C4-2B (cell line): Measurements from ENCODE around the gene B4GALT1.
A peak's percentile ranks its signal among the peaks of the same experiment; 100 is the strongest.

Experiments used
- H3K27ac ChIP-seq: fragments of 450-650 bp; 2 replicates; pipeline ENCODE4 v1.5.1; 2017
- CTCF ChIP-seq: fragments of 450-650 bp; conservative IDR thresholded peaks from 2 replicates; pipeline ENCODE4 v1.5.1; 2017; ENCODE audit warnings: mild to moderate bottlenecking
- ZFX ChIP-seq: fragments of 450-650 bp; IDR thresholded peaks from 2 replicates; pipeline ENCODE4 v1.6.1; 2017

The B4GALT1 gene

DNA sequence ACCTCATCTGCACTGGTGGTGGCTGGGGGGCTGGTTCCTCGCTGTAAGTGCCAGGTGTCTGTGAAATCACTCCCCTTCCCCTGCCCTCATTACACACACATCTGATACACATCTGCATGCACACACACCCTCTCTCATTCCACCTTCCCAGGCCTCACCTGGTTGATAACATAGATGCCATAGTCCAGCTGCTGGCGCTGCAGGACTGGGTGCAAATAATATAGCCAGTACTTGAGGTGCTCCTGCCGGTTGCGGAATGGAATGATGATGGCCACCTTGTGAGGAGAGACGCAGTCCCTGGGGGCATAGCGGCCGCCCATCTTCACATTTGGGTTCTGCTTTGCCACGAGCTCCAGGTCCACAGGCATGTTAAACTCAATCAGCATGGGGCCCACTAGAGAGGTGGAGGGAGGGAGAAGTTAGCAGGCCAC lies 32.1 kb downstream of the B4GALT1 start:
- no peak overlapping the region for H3K27ac ChIP-seq
- TF ChIP-seq ZFX (no peak), CTCF (no peak)

- no peak for TF ChIP-seq CTCF
- TF ChIP-seq ZFX = no peak
- no peak overlapping the region for H3K27ac ChIP-seq
Measured at GRCh38 chr9:33133186-33133585, 34.0 kb downstream of the B4GALT1 start.

DNA sequence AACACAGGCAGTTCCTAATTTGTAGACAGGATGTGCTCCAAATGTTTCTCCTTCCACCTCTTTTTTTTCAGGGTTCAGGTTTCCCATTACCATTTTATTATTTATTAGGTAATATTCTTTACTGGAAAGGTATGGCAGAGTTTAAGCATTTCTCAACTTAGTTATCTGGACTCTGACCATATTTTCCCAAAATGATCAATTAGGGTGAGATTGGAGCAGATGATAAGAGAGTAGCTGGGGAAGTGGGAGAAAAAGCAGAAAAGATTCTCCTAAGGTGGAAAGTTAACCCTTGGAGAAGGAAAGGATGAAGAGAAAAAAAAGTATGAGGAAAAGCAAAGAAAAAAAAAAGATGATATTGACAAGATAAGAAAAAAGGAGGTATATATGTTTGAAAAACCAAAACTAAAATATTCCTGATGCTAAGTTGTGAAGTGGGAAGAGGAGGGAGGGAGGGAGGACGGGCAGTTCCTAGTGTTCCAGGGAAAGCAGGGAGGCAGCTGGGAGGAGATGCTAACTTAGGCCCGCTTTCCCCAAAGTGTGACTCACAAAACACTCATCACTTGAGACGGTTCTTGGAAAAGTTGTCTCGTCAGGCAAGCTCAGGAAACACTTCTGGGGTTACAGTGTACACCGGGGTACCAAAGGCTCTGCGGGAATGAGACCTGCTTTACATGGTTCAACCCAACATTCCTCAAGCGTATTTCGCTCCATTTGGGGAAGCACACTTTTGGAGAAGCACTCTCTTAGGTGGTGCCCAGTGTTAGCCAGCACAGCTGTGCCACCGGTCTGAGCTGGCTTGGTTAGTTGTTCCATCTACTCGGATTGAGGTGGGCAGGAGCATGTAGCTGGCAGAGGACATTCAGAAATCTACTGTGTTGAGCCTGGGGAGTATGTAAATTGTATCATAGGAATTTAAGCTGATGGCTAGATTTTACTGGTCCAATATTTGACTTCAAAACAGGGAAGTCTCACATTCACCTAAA lies 35.1 kb downstream of the B4GALT1 start:
- TF ChIP-seq ZFX (no peak), CTCF (no peak)
- H3K27ac ChIP-seq = peak overlapping the region; percentile 44

DNA sequence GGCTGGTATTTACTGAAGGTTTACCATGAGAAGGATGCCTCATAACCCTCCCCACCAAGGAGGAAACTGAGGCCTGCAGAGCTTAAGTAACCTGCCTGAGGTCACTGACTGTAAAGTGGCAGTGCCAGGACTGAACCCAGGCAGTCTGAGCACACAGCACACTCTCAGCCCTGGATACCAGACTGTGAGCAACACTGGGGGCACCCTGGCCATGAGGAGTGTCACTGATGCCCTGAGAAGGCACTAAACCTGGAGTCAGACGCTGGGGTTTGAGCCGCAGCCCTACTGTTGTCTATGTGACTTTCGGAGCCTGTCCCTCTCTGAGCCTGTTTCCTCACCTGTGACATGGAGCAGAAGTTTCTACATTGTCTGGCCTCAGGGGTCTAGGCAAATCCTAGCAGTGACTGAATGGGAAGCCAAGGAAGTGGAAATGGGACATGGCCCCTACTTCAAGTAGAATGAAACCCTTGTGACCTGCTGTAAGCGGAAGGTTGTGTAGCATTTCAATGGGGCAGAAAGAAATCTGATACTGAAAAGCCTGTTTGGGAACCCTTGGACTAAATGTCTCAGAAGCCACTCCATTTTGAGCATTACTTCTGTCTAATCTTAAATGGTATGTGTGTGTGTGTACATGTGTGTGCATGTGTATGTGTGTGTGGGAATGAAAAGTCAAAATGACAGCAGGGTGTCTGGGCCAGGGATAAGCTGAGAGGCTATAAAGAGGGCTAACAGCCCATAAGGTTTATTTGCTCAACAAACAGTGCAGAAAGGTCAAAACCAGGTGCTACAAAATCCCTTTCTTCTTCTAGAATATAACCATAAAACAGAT lies 36.0 kb downstream of the B4GALT1 start:
- TF ChIP-seq CTCF (no peak), ZFX (no peak)

GRCh38 chr9:33129886-33130881 lies 37.0 kb downstream of the B4GALT1 start:
- H3K27ac ChIP-seq = peak overlapping the region; percentile 59

More for the DNA sequence above, 36.0 kb downstream of the B4GALT1 start:
- H3K27ac ChIP-seq = peak overlapping the region; percentile 59

More at GRCh38 chr9:33129886-33130881, 37.0 kb downstream of the B4GALT1 start:
- TF ChIP-seq CTCF (no peak), ZFX (no peak)
